GM12878 (cell line): ENCODE measurements around the gene OSBPL10. TPM values are rescaled to one million over a fixed set of nuclear protein-coding genes. Genes with fewer than 3 reads are reported as not detected.

ENCODE experiments used
- ATAC-seq: fragments of 200-7000 bp; cut with Tn5 transposase; 3 replicates; pipeline ENCODE4 v1.9.1; 2020; ENCODE audit warnings: mild to moderate bottlenecking, moderate library complexity
- BruUV-seq: library from RNA; stranded (reverse); fragments of 400-500 nt; replicated peaks from 2 replicates; lab custom pipeline; 2021; lab: Mats Ljungman, UMichigan
- CTCF ChIA-PET: fragments of 300-600 bp; sonication (Branson Sonifier 250); formaldehyde crosslinking; extraction: SDS; loops from one replicate; lab custom pipeline; 2021; ENCODE audit warnings: inconsistent platforms; lab: Yijun Ruan, JAX
- POLR2A ChIA-PET: fragments of 350-600 bp; formaldehyde crosslinking; extraction: SDS; loops from one replicate; lab custom pipeline; 2021; ENCODE audit warnings: inconsistent platforms; lab: Charles Lee
- RAD21 ChIA-PET: fragments of 300-600 bp; sonication (Branson Sonifier 250); formaldehyde crosslinking; loops from one replicate; lab custom pipeline; 2023; ENCODE audit warnings: antibody characterized with exemption; ENCODE audit not compliant: unreplicated experiment; lab: Charles Lee
- SMC1A ChIA-PET: fragments of 300-600 bp; sonication (Branson Sonifier 250); formaldehyde crosslinking; loops from one replicate; lab custom pipeline; 2023; ENCODE audit not compliant: unreplicated experiment, uncharacterized antibody; lab: Charles Lee
- DNase-seq: peaks from one replicate; pipeline ENCODE4 v3.0.0-alpha.2; 2011; ENCODE audit warnings: low read depth, low spot score
- FAIRE-seq: peaks from 3 replicates; lab custom pipeline; 2011; peaks lifted over from hg19 to GRCh38; lab: Jason Lieb, UNC
- H2AFZ ChIP-seq: 2 replicates; pipeline ENCODE4 v1.6.0; 2011; ENCODE audit warnings: low read depth, low read length, control low read depth; ENCODE audit not compliant: control insufficient read depth
- H3K27ac ChIP-seq: 2 replicates; pipeline ENCODE4 v1.5.1; 2011; ENCODE audit warnings: control low read depth; ENCODE audit not compliant: control insufficient read depth, insufficient read depth
- H3K27me3 ChIP-seq, 2 experiments: replicated peaks in 1 of 2; 2 replicates each; pipeline versions ENCODE4 v1.6.0 to v1.6.1; 2011; ENCODE audit warnings: low read length in 1 of 2; ENCODE audit not compliant: control insufficient read depth in 2 of 2, insufficient read depth in 2 of 2
- H3K36me3 ChIP-seq, 2 experiments: 2 replicates each; pipeline ENCODE4 v1.5.1; 2011; ENCODE audit warnings: low read length in 1 of 2; ENCODE audit not compliant: control insufficient read depth in 2 of 2, insufficient read depth in 2 of 2
- H3K4me1 ChIP-seq: 2 replicates; pipeline ENCODE4 v1.6.1; 2011; ENCODE audit warnings: mild to moderate bottlenecking, low read length, moderate library complexity, mixed read lengths; ENCODE audit not compliant: control insufficient read depth, insufficient read depth
- H3K4me2 ChIP-seq: 2 replicates; pipeline ENCODE4 v1.6.0; 2011; ENCODE audit warnings: control low read depth; ENCODE audit not compliant: control insufficient read depth, insufficient read depth
- H3K4me3 ChIP-seq: fragments of 200-600 bp; sonication (generic); 2 replicates; pipeline ENCODE4 v1.5.1; 2016
- H3K79me2 ChIP-seq: 2 replicates; pipeline ENCODE4 v1.6.0; 2011; ENCODE audit warnings: low read length; ENCODE audit not compliant: control insufficient read depth, insufficient read depth
- H3K9ac ChIP-seq: 2 replicates; pipeline ENCODE4 v1.8.0; 2011; ENCODE audit warnings: low read length, control low read depth, mixed read lengths; ENCODE audit not compliant: control insufficient read depth, insufficient read depth
- H3K9me3 ChIP-seq: replicated peaks from 3 replicates; pipeline ENCODE4 v1.5.1; 2011; ENCODE audit warnings: mild to moderate bottlenecking, low read length; ENCODE audit not compliant: control insufficient read depth, insufficient read depth
- H4K20me1 ChIP-seq: 2 replicates; pipeline ENCODE4 v1.6.0; 2011; ENCODE audit not compliant: control insufficient read depth, insufficient read depth
- TCF3 ChIP-seq: IDR thresholded peaks from 2 replicates; pipeline ENCODE4 v1.6.1; 2012; ENCODE audit warnings: low read depth, mild to moderate bottlenecking, low read length, borderline replicate concordance; ENCODE audit not compliant: insufficient read depth
- WGBS: methylation state at CpG from one replicate; pipeline ENCODE4 v1.1.6; 2016; ENCODE audit warnings: low lambda C conversion rate; ENCODE audit not compliant: insufficient replicate concordance, insufficient coverage; ENCODE audit errors: missing lambda C conversion rate; 5-methylcytosine and 5-hydroxymethylcytosine counted together
- in situ Hi-C: fragments of 300-500 bp; cut with MboI; formaldehyde crosslinking; loops from 9 replicates; pipeline ENCODE4 v1.14.3; 2018; ENCODE audit warnings: mixed read lengths
- intact Hi-C: fragments of 100-400 bp; cut with micrococcal nuclease; formaldehyde crosslinking; loops from one replicate; pipeline ENCODE4 v1.14.2; 2022; ENCODE audit not compliant: unreplicated experiment
- polyA plus RNA-seq, 11 experiments: library from polyadenylated mRNA; depleted of rRNA in 4 of 11; unstranded in 6 of 11; stranded (reverse) in 5 of 11; fragments of >200 nt; fragmentation: Nextera tagmentation in 4 of 11; fragmentation: Illumina TruSeq in 1 of 11; extraction: Ambion mirVana in 4 of 11; extraction: Trizol in 1 of 11; gene quantifications; 1 replicate in 1 of 11; 2 replicates in 10 of 11; pipeline versions ENCODE4 v1.2.1 to v1.2.3, GENCODE V29; 2011 to 2016; ENCODE audit warnings: inconsistent platforms in 2 of 11, missing spikeins in 2 of 11, low read depth in 1 of 11
- total RNA-seq, 4 experiments: library from RNA; depleted of rRNA in 3 of 4; stranded (reverse); fragments of >200 nt in 3 of 4; fragmentation: Illumina TruSeq in 1 of 4; extraction: Trizol in 1 of 4; gene quantifications; 2 replicates each; pipeline versions ENCODE4 v1.2.1 to v1.2.3, GENCODE V29; 2013 to 2021
- TF ChIP-seq, protein P1 (sequence below), 3 experiments: IDR thresholded peaks in 2 of 3; conservative IDR thresholded peaks in 1 of 3; 2 replicates each; pipeline ENCODE4 v1.5.1; 2011; ENCODE audit warnings: low read depth in 3 of 3, low read length in 3 of 3, mild to moderate bottlenecking in 3 of 3, control low read depth in 2 of 3, moderate library complexity in 2 of 3, inconsistent platforms in 1 of 3, mixed read lengths in 1 of 3; ENCODE audit not compliant: control insufficient read depth in 2 of 3, insufficient read depth in 1 of 3; ENCODE audit errors: extremely low read depth in 1 of 3

The OSBPL10 gene
- total and polyA plus RNA-seq, 10 of the 15 experiments (the other 5 are each of a cell fraction or from before 2014, with no cell fraction given) = 0.03 to 0.25 (median 0.09) TPM; not detected in 5

DNA sequence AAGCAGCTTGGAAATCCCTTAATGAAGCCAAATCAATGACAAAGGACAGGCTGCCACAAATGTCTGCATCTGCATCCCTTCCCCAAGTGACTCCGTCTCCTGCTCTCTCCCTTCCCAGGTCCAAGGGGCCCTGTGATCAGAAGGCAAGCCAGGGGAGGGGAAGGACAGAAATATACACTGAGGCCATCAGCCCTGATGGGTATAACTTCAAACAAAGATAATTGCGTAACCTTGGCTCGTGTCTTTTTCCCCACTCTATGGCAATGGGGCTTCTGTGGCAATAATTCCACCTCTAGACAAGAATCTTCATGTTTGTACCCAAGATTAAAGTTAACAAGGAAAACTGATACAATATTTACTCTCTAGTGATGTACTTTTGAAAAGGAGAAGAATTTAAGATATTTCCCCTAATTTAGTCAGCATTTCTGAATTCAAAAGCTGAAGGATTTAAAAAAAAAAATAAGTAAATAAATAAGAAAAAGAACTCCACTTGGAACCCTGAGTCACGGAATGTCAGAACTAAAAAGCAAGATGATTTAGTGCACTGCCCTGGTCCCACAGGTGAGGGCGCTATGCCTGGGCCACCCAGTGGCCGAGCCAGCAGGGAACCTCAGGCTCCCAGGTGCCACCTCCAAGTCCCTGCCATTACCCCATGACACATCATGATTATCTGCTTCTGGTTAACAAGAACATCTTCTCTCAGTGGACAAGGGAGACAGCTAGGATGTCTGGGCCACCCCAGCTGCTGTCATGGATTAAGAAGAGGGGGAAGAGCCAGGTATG is 293.9 kb downstream of the OSBPL10 start:
- H3K79me2 ChIP-seq = no peaks in the 10 kb centered on the region
- no peaks in the 10 kb centered on the region for H3K36me3 ChIP-seq
- no peaks in the 10 kb centered on the region for H3K4me1 ChIP-seq
- no peak overlapping the region for H2AFZ ChIP-seq
- no peaks in the 10 kb centered on the region; the same call in 1 of the 3 replicates for H3K9me3 ChIP-seq
- ATAC-seq (no peak), DNase-seq (no peak), FAIRE-seq (no peak)
- ChIA-PET SMC1A (no interaction called here), CTCF (no interaction called here), RAD21 (no interaction called here), POLR2A (no interaction called here)
- 34% methylated on average over 6 of the region's 6 CpGs for WGBS
- in situ Hi-C loops (no loop called here), intact Hi-C loops (no loop called here)
- H3K27ac ChIP-seq = no peak overlapping the region
- TF ChIP-seq, protein P1, sequence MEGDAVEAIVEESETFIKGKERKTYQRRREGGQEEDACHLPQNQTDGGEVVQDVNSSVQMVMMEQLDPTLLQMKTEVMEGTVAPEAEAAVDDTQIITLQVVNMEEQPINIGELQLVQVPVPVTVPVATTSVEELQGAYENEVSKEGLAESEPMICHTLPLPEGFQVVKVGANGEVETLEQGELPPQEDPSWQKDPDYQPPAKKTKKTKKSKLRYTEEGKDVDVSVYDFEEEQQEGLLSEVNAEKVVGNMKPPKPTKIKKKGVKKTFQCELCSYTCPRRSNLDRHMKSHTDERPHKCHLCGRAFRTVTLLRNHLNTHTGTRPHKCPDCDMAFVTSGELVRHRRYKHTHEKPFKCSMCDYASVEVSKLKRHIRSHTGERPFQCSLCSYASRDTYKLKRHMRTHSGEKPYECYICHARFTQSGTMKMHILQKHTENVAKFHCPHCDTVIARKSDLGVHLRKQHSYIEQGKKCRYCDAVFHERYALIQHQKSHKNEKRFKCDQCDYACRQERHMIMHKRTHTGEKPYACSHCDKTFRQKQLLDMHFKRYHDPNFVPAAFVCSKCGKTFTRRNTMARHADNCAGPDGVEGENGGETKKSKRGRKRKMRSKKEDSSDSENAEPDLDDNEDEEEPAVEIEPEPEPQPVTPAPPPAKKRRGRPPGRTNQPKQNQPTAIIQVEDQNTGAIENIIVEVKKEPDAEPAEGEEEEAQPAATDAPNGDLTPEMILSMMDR (IDR thresholded peaks at IDR 0.05 in 2 of 3, conservative IDR thresholded peaks at IDR 0.05 in 1 of 3; ENCODE audit: control insufficient read depth in 2 of 3, extremely low read depth in 1 of 3, insufficient read depth in 1 of 3, low read depth in 3 of 3, low read length in 3 of 3) = peak in 1 of 3 experiments; percentile 10; a peak in 1 of 6 replicates
- TF ChIP-seq TCF3 = no peak
- no peaks in the 10 kb centered on the region for H4K20me1 ChIP-seq
- H3K9ac ChIP-seq = no peak overlapping the region
- H3K4me2 ChIP-seq = no peak overlapping the region
- H3K4me3 ChIP-seq = no peak overlapping the region
- no TSS peak for BruUV-seq
- no peaks in the 10 kb centered on the region for H3K27me3 ChIP-seq
